ENCODE measurements around the gene NSUN6.
"Not testable (repeated sequence)": the region's sequence is repeated elsewhere in the genome, so short reads cannot be mapped to it uniquely, and the experiment has no call there.

Gene NSUN6

DNA sequence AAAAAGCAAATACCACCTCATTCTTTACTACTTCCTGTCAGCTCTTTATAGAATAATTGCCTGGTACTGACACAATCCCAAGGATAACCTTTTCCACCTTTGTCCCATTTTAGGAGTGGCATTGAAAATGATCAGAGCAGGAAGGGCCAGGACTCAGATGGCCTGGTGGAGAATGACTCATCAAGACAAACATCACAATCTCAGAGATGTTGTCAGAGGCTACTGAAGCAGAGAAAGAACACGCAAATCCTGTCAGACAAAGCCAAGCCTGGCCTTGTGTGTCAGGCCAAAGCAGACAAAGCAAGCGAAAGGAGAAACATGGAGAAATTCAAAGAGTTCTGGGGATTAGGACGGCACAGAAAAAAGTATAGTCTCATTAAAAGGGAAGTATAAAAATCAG is 40.9 kb downstream of the NSUN6 start:
- no peak for DNase-seq (ENCODE audit: low spot score)

GRCh38 chr10:18608596-18608995 is 42.8 kb downstream of the NSUN6 start:
- DNase-seq (ENCODE audit: low spot score) = no peak

GRCh38 chr10:18607503-18608378 is 43.6 kb downstream of the NSUN6 start:
- DNase-seq (ENCODE audit: low spot score) = peak; percentile 54

DNA sequence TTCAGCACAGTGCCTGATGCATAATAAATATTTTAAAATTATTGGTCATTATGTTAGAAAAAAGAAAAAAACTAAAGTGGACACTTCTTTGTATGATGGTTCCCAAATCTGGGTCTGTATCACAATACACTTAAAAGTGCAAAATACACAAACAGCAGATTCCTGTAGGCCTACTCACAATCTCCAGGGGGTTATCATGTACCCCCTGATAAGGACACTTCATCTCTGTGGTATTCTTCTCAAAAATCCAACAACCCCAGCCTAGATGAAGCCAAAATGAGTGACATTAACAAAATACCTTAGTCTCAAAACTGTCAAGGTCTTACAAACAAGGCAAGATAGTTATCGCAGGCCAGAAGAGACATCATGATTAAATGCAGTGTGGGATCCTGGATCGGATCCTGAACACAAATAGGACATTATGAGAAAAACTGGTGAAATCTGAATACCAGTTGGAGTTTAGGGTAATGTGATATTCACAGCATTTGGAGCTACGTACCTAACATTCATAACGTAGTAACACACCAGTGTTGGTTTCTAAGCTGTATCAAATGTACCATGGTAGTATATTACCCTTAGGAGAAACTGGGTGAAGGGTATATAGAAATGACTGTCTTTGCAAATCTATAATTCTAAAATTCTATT is 45.2 kb downstream of the NSUN6 start:
- no peak for DNase-seq (ENCODE audit: low spot score)

DNA sequence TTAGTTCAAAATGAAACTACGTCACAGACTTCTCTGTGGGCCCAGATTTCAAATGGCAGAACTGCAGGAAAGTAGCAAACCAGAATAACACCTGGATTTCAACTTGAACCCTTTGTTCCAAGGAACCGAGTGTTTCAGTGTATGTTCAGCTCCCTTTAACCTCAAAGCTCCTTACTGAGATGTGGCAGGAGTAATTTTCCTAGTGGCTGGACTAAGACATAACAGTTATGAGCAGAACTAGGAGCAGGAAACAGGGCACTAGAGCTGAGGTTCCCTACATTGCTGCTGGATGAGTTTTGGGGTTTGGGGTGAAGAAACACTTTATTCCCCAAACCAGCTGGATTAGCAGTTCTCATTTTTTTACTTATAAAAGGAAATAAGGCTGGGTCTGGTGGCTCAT is 50.1 kb downstream of the NSUN6 start:
- no peak for DNase-seq (ENCODE audit: low spot score)

DNA sequence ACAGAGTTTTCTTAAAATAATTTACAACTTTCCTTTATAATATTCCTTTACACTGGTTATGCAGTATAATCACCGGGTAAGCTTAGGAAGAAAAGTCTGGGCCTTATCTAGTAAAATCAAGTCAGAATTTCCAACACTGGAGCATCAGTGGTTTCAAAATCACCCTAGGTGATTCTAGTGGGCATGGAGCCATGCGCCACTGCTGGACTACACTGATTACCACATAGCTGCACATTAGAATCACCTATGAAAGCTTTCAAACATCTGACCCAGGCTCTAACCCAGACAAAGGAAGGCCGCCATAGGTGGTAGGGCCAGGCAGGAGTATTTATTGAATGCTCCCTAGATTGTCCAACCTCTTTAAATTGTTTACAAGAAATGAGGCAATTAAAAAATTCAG is 52.0 kb downstream of the NSUN6 start:
- no peak for DNase-seq (ENCODE audit: low spot score)

DNA sequence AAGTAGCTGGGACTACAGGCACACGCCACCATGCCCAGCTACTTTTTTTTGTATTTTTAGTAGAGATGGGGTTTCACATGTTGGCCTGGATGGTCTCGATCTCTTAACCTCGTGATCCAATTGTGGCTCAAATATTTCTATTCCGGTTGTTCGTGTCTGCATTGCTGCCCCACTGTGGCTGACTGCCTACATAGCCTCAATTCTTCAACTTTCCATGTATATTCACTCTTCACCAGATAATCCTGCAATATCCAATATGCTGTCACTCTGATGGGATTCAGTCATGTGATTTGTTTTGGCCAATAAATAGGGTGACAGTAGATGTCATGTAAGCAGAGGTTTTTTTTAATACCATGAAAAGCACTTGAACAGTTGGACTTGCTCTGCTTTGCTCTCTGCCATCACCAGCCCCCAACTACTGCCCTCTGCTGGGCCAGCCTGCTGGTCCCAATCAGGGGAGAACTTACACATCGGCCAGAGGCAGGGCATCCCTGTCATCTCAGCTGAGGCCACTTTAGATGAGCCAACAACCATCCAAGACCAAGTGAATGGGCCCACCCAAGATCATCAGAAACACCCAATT is 56.7 kb downstream of the NSUN6 start:
- no peak for DNase-seq (ENCODE audit: low spot score)

DNA sequence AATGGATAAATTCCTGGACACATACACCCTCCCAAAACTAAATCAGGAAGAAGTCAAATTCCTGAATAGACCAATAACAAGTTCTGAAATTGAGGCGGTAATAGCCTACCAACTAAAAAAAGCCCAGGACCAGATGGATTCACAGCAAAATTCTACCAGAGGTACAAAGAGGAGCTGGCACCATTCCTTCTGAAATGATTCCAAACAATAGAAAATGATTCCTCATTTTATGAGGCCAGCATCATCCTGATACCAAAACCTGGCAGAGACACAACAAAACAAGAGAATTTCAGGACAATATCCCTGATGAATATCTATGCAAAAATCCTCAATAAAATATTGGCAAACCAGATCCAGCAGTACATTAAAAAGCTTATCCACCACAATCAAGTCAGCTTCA is 60.2 kb downstream of the NSUN6 start:
- not testable (repeated sequence) for DNase-seq (ENCODE audit: low spot score)

DNA sequence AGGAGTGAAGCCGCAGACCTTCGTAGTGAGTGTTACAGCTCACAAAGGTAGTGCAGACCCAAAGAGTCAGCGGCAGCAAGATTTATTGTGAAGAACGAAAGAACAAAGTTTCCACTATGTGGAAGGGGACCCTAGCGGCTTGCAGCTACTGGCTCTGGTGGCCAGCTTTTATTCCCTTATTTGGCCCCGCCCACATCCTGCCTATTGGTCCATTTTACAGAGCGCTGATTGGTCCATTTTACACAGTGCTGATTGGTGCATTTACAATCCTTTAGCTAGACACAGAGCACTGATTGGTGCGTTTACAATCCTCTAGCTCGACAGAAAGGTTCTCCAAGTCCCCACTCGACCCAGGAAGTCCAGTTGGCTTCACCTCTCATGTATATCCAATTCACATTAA is 64.8 kb downstream of the NSUN6 start:
- DNase-seq (ENCODE audit: low spot score) = not testable (repeated sequence)

DNA sequence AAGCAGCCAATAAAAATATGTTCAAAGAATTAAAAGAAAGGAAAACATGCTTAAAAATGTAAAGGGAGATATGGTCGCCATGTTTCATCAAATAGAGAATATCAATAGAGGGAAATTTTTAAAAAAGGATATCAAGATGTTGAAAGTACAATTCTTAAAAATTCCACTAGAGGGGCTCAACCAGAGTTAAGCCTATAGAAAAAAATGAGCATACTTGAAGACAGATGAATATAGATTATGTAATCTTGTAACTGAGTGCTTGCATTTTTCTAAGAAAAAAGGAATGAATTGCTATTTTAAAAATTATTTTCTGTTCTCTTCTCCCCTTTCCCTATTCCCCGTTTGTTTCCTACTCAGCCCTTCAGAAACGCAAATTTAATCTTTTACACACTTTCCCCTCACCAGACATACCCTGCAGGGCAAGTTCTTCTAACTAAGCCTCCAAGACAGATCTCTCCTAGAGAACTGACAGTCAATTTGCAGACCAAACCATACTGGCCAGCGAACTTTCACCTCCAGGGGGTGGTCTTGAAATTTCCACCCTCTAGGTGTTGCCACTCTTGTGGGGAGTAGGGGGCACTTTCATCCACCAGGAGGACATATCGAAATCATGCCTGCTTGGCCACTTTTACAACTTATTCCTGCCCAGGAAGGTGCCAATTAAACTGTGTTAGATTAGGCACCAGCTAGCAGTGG is 67.7 kb downstream of the NSUN6 start:
- DNase-seq (ENCODE audit: low spot score) = peak; percentile 10

GRCh38 chr10:18582803-18583202 is 68.6 kb downstream of the NSUN6 start:
- DNase-seq (ENCODE audit: low spot score) = no peak

- no peak for DNase-seq (ENCODE audit: low spot score)
These were observed 73.3 kb downstream of the NSUN6 start for GRCh38 chr10:18577823-18578685.

GRCh38 chr10:18576586-18576985 is 74.8 kb downstream of the NSUN6 start:
- DNase-seq (ENCODE audit: low spot score) = no peak

DNA sequence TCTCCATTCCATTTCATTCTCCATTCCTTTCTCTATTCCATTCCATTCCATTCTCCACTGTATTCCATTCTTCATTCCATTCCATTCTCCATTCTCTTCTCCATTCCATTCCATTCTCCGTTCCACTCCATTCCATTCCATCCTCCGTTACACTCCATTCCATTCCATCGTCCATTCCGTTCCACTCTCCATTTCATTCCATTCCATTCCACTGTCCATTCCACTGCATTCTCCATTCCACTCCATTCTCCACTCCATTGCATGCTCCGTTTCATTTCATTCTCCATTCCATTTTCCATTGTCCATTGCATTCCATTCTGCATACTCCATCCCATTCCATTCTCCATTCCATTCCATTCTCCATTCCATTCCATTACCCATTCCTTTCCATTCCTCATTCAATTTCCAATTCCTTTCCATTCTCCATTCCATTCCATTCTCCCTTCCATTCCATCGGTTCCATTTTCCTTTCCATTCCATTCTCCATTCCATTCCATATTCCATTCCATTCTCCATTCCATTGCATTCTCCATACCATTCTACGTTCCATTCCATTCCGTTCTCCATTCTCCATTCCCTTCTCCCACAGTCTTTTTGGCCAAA is 78.3 kb downstream of the NSUN6 start:
- DNase-seq (ENCODE audit: low spot score) = no peak

GRCh38 chr10:18571780-18572179 is 79.6 kb downstream of the NSUN6 start:
- DNase-seq (ENCODE audit: low spot score) = no peak

DNA sequence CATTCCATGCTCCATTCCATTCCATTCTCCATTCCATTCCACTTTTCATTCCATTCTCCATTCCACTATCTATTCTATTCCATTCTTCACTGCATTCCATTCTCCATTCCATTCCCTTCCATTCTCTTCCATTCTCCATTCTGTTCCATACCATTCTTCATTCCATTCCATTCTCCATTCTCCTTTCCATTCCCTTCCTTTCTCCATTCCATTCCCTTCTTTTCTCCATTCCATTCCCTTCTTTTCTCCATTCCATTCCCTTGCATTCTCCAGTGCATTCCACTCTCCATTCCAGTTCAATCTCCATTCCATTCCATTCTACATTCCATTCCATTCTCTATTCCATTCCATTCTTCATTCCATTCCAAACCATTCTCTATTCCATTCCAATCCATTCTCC is 80.3 kb downstream of the NSUN6 start:
- no peak for DNase-seq (ENCODE audit: low spot score)

DNA sequence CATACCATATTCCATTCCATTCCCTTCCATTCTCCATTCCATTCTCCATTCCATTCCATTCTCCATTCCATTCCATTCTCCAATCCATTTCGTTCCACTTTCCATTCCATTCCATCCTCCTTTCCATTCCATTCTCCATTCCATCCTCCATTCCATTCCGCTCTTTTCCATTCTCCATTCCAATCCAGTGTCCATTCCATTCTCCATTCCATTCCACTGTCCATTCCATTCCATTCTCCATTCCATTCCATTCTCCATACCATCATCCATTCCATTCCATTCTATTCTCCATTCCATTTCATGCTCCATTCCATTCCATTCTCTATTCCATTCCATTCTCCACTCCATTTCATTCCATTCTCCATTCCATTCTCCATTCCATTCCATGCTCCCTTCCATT is 81.0 kb downstream of the NSUN6 start:
- not testable (repeated sequence) for DNase-seq (ENCODE audit: low spot score)

- no peak for DNase-seq (ENCODE audit: low spot score)
These were observed 84.0 kb downstream of the NSUN6 start for GRCh38 chr10:18567343-18567856.

DNA sequence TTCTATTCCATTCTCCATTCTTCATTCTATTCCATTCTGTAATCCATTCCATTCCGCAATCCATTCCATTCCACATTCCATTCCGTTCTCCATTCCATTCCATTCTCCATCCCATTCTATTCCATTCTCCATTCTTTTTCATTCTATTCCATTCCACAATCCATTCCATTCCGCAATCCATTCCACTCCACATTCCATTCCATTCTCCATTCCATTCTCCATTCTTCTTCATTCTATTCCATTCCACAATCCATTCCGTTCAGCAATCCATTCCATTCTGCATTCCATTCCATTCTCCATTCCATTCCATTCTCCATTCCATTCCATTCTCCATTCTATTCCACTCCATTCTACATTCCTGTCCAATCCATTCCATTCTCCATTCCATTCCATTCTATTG is 85.2 kb downstream of the NSUN6 start:
- DNase-seq (ENCODE audit: low spot score) = no peak

GRCh38 chr10:18565006-18565405 is 86.4 kb downstream of the NSUN6 start:
- no peak for DNase-seq (ENCODE audit: low spot score)
